Type B pancreatic cell (in vitro differentiated cells): Measurements from ENCODE around the gene ST8SIA5. TPM values are rescaled to one million over a fixed set of nuclear protein-coding genes. Genes with fewer than 3 reads are reported as not detected.

ENCODE experiments used
- DNase-seq: peaks from one replicate; pipeline ENCODE4 v3.0.0; 2021; ENCODE audit warnings: mixed read lengths; ENCODE audit not compliant: unreplicated experiment; ENCODE audit errors: extremely low spot score
- H3K27ac Mint-ChIP-seq: 2 replicates; pipeline ENCODE4 v1.8.0; 2021; ENCODE audit warnings: mild to moderate bottlenecking, mixed read lengths
- H3K27me3 Mint-ChIP-seq: 2 replicates; pipeline ENCODE4 v1.8.0; 2021; ENCODE audit warnings: mixed read lengths
- H3K36me3 Mint-ChIP-seq: 2 replicates; pipeline ENCODE4 v1.8.0; 2021; ENCODE audit warnings: mixed read lengths
- H3K4me1 Mint-ChIP-seq: one replicate; pipeline ENCODE4 v1.8.0; 2021; ENCODE audit warnings: mixed read lengths; ENCODE audit not compliant: unreplicated experiment
- H3K4me3 Mint-ChIP-seq: 2 replicates; pipeline ENCODE4 v1.8.0; 2021; ENCODE audit warnings: mild to moderate bottlenecking, mixed read lengths
- H3K9me3 Mint-ChIP-seq: 2 replicates; pipeline ENCODE4 v1.8.0; 2021; ENCODE audit warnings: mixed read lengths
- total RNA-seq: library from RNA; stranded (reverse); gene quantifications from 2 replicates; pipeline ENCODE4 v1.2.1, GENCODE V29; 2021; ENCODE audit warnings: low replicate concordance
- TF ChIP-seq, protein P1 (sequence below): fragments of 200-600 bp; sonication (generic); conservative IDR thresholded peaks from 2 replicates; pipeline ENCODE4 v1.5.0; 2021; ENCODE audit warnings: antibody characterized with exemption, mild to moderate bottlenecking

ST8SIA5 gene
- total RNA-seq, 1 donor from 2014 or later = 0.94 TPM

GRCh38 chr18:46725310-46725709 lies 31.5 kb downstream of the ST8SIA5 start:
- peak; percentile 39 for DNase-seq
- TF ChIP-seq, protein P1, sequence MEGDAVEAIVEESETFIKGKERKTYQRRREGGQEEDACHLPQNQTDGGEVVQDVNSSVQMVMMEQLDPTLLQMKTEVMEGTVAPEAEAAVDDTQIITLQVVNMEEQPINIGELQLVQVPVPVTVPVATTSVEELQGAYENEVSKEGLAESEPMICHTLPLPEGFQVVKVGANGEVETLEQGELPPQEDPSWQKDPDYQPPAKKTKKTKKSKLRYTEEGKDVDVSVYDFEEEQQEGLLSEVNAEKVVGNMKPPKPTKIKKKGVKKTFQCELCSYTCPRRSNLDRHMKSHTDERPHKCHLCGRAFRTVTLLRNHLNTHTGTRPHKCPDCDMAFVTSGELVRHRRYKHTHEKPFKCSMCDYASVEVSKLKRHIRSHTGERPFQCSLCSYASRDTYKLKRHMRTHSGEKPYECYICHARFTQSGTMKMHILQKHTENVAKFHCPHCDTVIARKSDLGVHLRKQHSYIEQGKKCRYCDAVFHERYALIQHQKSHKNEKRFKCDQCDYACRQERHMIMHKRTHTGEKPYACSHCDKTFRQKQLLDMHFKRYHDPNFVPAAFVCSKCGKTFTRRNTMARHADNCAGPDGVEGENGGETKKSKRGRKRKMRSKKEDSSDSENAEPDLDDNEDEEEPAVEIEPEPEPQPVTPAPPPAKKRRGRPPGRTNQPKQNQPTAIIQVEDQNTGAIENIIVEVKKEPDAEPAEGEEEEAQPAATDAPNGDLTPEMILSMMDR = no peak
- H3K9me3 Mint-ChIP-seq = no peaks in the 10 kb centered on the region
- H3K36me3 Mint-ChIP-seq = no peaks in the 10 kb centered on the region
- no peaks in the 10 kb centered on the region for H3K4me1 Mint-ChIP-seq
- peaks cover 4% of the 10 kb centered on the region for H3K27me3 Mint-ChIP-seq
- H3K4me3 Mint-ChIP-seq = no peak overlapping the region
- no peak overlapping the region for H3K27ac Mint-ChIP-seq

DNA sequence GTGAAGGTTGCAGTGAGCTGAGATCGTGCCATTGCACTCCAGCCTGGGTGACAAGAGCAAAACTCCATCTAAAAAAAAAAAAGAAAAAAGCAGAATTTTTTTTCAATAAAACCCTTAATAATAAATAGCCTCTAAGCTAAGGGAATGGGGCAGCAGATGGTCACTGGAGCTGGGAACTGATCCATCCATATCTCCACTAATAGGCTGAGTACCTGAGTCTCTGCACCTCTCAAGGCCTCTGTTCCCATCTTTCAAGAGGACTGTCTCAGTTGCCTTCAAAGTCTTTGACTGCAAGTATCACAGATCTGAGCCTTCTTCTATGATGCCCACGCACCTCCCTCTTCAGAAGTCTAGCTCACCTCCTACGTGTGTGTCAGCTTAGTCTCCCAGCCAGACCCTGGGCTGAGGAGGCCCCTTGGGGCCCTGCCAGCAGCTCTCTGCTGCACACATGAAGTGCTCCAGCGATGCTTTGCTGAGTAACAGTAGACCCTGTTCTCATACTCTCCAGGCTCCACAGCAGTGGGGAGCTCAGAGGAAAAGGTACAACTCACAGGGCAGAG lies 32.9 kb downstream of the ST8SIA5 start:
- TF ChIP-seq, protein P1 = no peak
- H3K36me3 Mint-ChIP-seq = no peaks in the 10 kb centered on the region
- H3K27ac Mint-ChIP-seq = no peak overlapping the region
- DNase-seq = no peak
- H3K27me3 Mint-ChIP-seq = peaks cover 8% of the 10 kb centered on the region
- no peak overlapping the region for H3K4me3 Mint-ChIP-seq
- no peaks in the 10 kb centered on the region for H3K9me3 Mint-ChIP-seq
- no peaks in the 10 kb centered on the region for H3K4me1 Mint-ChIP-seq

DNA sequence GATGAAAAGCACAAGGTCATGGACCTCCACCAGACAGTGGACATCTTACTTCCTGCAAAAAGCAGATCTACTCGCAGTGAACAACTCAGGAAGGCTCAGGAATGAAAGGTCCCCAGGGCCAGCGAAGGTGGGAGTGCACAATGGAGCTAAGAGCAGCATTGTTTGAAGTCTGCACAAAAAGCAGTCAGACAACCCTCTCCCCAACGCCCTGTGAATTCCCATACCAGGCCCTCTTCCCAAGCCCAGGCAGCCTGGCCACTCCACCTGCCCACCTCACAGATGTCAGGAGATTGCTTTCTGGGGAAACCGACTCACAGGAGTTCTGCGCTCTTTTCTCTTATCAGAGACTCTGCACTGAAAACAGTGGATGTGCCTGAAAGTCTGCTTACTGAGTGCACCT lies 34.8 kb downstream of the ST8SIA5 start:
- no peak for DNase-seq
- TF ChIP-seq, protein P1 = no peak
- no peak overlapping the region for H3K4me3 Mint-ChIP-seq
- H3K36me3 Mint-ChIP-seq = no peaks in the 10 kb centered on the region
- no peak overlapping the region for H3K27ac Mint-ChIP-seq
- H3K27me3 Mint-ChIP-seq = peaks cover 17% of the 10 kb centered on the region
- no peaks in the 10 kb centered on the region for H3K4me1 Mint-ChIP-seq
- H3K9me3 Mint-ChIP-seq = no peaks in the 10 kb centered on the region

GRCh38 chr18:46721331-46721730 lies 35.5 kb downstream of the ST8SIA5 start:
- no peaks in the 10 kb centered on the region for H3K9me3 Mint-ChIP-seq
- no peak overlapping the region for H3K4me3 Mint-ChIP-seq
- TF ChIP-seq, protein P1 = no peak
- no peaks in the 10 kb centered on the region for H3K36me3 Mint-ChIP-seq
- H3K4me1 Mint-ChIP-seq = no peaks in the 10 kb centered on the region
- H3K27ac Mint-ChIP-seq = no peak overlapping the region
- DNase-seq = no peak
- peaks cover 21% of the 10 kb centered on the region for H3K27me3 Mint-ChIP-seq

DNA sequence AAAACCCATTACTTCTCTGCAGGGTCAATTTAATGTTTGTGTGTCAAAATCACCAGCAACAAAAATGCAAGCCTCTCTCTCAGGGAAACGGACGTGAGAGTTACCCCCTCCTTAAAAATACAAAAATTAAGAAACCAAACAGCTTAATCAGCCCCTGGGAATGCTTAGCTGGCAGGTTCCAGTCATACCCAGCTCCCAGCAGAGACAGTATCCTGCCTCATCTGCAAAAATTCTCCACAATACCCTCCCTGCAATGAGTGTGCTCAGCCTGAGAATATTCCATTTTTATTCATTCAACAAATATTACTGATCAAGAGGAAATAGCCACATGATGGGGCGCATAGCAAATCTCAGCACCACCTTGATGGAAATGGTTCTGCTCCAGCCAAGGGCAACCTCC lies 36.3 kb downstream of the ST8SIA5 start:
- no peak overlapping the region for H3K4me3 Mint-ChIP-seq
- TF ChIP-seq, protein P1 = no peak
- no peaks in the 10 kb centered on the region for H3K4me1 Mint-ChIP-seq
- no peaks in the 10 kb centered on the region for H3K9me3 Mint-ChIP-seq
- H3K36me3 Mint-ChIP-seq = no peaks in the 10 kb centered on the region
- no peak overlapping the region for H3K27ac Mint-ChIP-seq
- DNase-seq = no peak
- peaks cover 26% of the 10 kb centered on the region for H3K27me3 Mint-ChIP-seq

DNA sequence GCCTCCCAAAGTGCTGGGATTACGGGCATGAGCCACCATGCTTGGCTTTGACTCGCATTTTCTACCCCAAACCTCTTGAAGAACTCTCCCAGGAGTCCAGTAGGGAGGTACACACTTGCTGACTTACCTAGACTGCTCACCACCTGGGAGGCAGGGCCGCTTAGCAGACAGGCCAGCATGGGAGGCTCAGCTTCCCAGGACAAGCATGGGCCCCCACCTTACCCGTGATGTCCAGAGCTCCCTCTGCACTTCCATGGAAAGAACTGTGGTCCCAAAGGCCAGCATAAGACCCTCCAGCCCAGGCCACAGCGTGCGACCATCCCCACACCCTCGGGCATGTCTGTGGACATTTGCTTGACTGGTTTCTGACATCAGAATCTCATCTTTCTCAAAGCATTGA lies 36.8 kb downstream of the ST8SIA5 start:
- H3K27me3 Mint-ChIP-seq = peaks cover 28% of the 10 kb centered on the region
- H3K9me3 Mint-ChIP-seq = no peaks in the 10 kb centered on the region
- DNase-seq = no peak
- H3K36me3 Mint-ChIP-seq = no peaks in the 10 kb centered on the region
- no peak overlapping the region for H3K4me3 Mint-ChIP-seq
- H3K4me1 Mint-ChIP-seq = no peaks in the 10 kb centered on the region
- TF ChIP-seq, protein P1 = no peak
- no peak overlapping the region for H3K27ac Mint-ChIP-seq
